Measurements from ENCODE around the gene SPC25.
"Not testable (repeated sequence)": the region's sequence is repeated elsewhere in the genome, so short reads cannot be mapped to it uniquely, and the experiment has no call there.

The SPC25 gene

GRCh38 chr2:168903888-168904287, 13.7 kb upstream of the SPC25 start:
- no peak for DNase-seq (ENCODE audit: low read depth, low spot score)

DNA sequence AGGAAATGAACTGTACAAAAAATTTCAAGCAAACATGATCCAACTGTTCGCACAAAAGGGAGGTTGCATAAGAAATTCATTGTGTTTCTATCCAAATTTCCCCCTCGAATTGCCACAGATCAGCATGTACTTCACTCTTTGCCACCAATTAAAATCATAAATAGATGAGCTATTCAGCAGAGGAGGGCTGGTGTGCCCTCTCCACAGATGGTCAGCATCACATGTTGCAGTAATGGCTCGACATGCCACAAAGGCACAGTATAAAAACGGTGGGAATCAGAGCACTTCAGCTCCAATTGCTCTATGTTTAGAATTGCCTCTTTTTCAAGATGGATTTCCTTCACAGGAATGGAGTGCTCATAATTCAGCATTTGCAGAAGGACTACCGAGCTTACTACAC, 10.8 kb upstream of the SPC25 start, which contains the start of gene G6PC2:
Gene G6PC2 (plus strand): TSS at position 289 of the 400 bp plus-strand sequence. CDS start 41 bp downstream, at position 330.
- DNase-seq (ENCODE audit: low read depth, low spot score): no peak

DNA sequence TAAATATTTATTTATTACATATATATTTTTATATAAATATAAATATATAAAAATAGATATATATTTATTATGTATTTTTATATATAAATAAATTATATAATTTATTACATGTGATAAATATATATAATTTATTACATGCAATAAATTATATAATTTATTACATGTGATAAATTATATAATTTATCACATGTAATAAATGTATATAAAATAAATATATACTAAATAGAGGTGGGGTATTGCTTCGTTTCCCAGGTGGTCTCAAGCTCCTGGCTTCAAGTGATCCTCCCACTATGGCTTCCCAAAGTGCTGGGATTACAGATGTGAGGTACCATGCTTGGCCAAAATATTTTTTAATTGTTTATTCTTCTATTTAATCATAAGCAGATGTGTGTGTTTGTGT, 7.2 kb upstream of the SPC25 start:
- no peak for DNase-seq (ENCODE audit: low read depth, low spot score)

GRCh38 chr2:168896783-168897182, 6.6 kb upstream of the SPC25 start:
- DNase-seq (ENCODE audit: low read depth, low spot score): no peak

DNA sequence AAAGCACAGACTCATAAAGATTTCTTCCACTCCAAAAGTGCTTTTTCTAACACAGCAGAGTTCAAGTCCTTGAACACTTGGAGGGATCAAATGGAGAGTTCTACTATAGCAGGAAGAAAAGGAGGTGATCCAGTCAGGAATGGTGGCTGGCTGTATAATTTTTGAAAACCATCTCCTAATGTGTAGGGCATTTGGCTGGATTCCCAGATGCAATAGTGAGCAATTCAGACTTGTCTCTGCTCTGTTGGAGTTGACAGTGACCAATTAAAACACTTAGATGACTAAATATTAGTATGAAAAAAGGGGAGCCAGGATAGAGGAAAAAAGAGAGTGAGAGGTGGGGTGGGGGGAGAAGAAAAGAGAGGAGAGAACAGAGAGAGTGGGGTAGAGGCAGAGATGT, 5.5 kb upstream of the SPC25 start:
- DNase-seq (ENCODE audit: low read depth, low spot score): no peak

DNA sequence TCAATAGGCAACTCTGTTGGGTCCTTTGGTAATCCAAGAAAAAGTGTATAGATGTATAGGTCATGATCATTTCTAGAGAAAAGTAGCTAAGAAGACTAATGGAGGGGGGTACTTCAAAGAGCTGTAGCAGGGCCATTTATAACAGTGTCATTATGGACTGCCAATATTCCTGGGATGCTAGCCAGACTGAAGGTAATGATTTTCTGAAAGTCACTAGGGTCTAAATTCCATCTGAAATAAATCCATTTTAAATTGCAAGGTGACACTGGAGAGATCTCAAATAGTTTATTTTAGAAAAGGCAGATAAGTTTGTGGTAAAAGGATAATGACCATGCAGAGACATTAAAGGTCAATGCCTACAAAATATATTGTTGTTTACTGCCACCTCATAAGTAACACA, 4.5 kb upstream of the SPC25 start:
- DNase-seq (ENCODE audit: low read depth, low spot score): no peak

DNA sequence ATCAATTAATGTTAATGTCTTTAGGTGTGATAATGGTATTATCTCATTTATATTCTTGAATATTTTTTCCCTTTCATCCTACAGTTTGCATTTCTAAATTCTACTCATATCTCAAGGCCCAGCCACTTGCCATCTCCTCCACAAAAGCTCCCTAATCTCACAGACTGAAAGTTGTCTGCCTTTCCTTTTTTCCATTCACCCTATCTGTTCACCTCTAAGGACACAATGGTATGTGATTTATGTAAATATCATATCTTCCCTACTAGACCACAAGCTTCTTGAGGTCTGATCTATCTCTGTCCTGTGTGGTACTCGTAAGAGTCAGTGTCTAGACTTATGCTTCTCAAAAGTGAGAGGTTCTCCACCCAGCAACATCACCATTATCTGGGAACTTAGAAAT, 3.9 kb upstream of the SPC25 start:
- no peak for DNase-seq (ENCODE audit: low read depth, low spot score)

- DNase-seq (ENCODE audit: low read depth, low spot score): no peak
Measured at GRCh38 chr2:168892327-168892726, 2.1 kb upstream of the SPC25 start.

DNA sequence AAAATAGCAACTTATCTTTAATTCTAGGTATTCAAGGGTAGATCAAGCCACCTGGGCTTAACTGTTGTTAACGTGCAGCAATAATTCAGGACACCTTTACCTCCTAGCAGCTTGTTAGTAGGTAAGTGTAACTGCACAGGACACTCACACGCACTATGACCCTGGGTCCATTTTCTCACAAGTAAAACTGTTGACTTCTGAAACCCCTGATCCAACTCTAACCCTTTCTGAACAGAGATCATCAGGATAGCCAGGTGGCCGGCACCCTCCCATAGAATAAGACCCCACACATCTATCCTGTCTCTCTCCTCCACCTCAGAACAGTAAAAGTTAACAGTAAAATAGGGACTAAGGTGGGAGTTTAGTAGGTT, 610 bp downstream of the SPC25 start:
- DNase-seq (ENCODE audit: low read depth, low spot score): no peak

- DNase-seq (ENCODE audit: low read depth, low spot score): no peak
Measured at GRCh38 chr2:168884975-168885374, 5.3 kb downstream of the SPC25 start.

DNA sequence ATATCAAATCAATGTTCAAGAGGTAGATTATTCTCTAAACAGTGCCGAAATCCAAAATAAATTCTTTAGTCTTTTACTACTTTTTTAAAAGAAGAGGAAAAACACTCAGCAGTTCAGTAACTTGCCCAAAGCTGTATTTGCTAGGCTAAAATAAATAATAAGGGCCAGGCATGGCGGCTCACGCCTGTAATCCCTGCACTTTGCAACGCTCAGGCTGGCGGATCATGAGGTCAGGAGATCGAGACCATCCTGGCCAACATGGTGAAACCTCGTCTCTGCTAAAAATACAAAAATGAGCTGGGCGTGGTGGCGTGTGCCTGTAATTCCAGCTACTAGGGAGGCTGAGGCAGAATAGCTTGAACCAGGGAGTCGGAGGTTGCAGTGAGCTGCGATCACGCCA, 8.1 kb downstream of the SPC25 start:
- not testable (repeated sequence) for DNase-seq (ENCODE audit: low read depth, low spot score)

DNA sequence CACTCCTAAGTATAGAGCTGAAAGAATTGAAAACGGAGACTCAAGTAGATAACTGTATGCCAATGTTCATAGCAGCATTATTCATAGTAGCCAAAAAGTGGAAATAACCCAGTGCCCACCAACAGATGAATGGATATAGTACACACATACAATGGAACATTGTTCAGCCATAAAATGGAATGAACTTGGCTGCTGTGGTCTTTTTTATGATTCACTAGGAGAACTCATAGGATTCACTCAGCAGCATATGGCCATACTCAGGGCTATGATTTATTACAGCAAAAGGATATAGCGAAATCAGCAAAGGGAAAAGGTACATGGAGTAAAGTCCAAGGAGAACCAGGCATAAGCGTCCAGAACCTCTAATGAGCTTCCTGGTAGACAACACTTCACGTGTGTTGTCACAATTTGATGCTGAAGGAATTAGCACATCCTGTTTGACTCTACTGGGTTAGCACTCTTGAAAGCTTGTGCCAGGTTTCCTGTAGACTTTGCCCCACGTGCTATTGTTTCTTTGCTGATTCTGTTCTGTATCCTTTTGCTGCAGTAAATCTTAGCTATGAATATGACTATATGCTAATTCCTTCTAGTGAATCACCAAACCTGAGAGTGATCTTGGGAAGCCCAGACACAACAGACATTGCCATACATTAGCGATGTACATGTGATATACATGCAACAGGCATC, 15.7 kb downstream of the SPC25 start:
- no peak for DNase-seq (ENCODE audit: low read depth, low spot score)

GRCh38 chr2:168870824-168871223, 19.4 kb downstream of the SPC25 start:
- not testable (repeated sequence) for DNase-seq (ENCODE audit: low read depth, low spot score)

GRCh38 chr2:168870369-168870768, 19.9 kb downstream of the SPC25 start:
- not testable (repeated sequence) for DNase-seq (ENCODE audit: low read depth, low spot score)

DNA sequence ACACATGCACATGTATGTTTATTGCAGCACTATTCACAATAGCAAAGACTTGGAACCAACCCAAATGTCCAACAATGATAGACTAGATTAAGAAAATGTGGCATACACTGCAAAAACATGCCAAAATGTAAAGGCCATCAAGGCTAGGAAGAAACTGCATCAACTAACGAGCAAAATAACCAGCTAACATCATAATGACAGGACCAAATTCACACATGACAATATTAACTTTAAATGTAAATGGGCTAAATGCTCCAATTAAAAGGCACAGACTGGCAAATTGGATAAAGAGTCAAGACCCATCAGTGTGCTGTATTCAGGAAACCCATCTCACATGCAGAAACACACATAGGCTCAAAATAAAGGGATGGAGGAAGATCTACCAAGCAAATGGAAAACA, 23.1 kb downstream of the SPC25 start:
- not testable (repeated sequence) for DNase-seq (ENCODE audit: low read depth, low spot score)

DNA sequence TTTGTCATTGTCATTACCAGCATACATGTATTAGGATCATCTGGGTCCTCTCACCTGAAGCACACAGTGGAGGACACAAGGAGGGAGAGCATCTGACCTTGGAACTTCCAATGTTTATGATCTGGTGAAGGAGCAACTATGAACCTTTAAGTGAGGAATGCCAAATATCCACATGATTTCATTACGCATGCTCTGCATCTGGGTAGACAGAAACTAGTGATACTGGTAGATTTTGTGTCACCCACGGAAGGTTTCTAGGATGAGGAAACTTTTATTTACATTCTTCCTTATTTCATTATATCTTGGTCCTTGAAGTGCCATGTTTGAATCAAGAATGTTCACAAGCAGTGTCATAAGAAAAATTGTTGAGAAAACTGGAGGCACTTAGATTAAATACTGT, 32.1 kb downstream of the SPC25 start:
- DNase-seq (ENCODE audit: low read depth, low spot score): no peak

DNA sequence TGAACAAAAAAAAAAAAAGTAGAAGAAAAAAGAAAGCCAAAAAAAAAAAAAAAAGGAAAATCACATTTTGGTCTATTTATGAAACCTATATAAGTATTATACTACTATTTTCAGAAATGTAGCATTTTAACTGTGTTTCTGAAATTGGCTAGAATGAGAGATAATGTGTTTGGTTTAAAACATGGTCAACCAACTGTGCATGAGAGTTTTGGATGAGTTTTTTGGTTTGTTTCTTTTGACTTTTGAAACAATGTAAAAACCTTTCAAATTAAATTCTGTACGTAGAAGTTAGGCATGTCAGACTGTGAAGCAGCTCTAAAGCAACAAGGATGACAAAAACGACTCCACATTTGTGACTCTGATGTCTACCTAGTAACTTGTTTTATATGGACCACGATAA, 34.6 kb downstream of the SPC25 start:
- no peak for DNase-seq (ENCODE audit: low read depth, low spot score)

DNA sequence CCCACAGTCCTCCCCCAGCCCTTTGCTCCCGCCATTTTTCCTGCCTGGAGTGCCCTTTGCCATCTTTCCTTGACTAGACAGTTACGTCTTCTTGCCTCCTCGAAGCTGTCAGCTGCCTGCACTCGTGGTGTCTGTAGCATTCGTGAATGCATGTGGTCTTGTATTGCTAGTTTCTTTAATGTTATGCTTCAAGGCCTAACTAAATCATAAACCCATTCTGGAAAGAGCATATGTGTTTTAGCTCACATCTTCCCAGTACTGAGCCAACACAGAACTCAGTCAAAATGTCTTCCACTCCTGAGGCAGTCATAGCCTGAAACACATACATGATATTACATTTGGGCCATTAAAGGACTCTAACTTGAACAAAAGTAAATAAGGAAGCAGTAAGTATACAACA, 35.6 kb downstream of the SPC25 start:
- no peak for DNase-seq (ENCODE audit: low read depth, low spot score)

- no peak for DNase-seq (ENCODE audit: low read depth, low spot score)
Measured at GRCh38 chr2:168853471-168853870, 36.8 kb downstream of the SPC25 start.

- DNase-seq (ENCODE audit: low read depth, low spot score): no peak
Measured at GRCh38 chr2:168852481-168852880, 37.7 kb downstream of the SPC25 start.

DNA sequence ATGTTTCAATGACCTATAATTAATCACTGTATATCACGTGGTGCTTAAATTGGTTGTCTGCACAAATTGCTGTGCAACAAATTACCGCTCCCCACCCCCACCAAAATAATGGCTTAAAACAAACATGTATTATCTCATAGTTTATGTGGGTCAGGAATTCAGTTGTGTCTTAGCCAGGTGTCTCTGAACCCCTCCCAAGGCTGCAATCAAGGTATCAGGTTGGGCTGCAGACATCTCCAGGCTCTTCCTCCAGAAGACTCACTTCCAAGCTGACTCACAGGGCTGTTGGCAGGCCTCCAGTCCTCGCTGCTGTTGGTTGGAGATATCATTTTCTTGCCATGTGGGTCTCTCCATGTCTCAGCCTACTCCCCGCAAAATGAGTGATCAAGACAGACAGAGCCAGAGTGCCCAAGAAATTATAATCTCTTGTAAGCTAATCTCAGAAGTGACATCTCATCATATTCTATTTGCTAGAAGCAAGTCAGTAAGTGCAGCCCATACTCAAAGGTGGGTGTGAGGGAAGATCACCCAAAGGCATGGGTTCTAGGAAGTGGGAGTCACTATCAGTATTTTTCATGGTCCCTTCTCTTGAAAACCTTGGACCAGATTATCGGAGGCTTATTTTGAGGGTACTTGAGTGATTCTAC, 38.4 kb downstream of the SPC25 start:
- DNase-seq (ENCODE audit: low read depth, low spot score): no peak

DNA sequence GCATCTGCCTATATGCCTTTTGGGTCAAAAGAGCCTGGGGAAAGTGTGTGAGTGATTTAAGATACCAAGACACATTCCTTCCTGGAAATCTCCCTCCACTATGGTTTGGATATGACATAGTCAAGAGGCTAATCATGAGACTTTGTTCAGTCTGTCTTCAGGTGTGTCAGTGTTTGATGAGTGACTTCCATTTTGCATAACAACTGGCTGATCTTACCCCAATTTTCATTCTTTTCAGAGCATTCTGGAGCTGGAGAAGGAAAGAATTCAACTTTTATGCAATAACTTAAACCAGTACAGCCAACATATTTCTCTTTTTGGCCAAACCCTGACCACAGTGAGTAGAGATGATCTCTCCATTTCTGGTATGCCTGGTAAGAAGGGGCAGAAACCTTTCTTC, 39.4 kb downstream of the SPC25 start:
- DNase-seq (ENCODE audit: low read depth, low spot score): no peak

DNA sequence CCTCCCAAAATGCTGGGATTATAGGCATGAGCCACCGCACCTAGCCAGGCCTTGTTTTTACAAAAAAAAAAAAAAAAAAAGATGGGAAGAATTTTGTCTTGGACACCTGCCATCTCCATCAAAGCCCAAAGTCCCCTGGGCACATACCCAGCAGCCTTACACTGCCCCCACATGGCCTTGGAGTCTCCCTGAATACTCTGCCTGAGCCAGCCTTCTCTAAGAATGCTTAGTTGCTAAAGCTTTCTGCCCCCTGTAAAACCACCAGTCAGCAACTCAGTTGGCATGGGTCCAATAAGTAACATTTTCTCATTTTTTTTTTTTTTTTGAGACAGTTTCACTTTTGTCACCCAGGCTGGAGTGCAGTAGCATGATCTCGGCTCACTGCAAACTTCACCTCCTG, 40.6 kb downstream of the SPC25 start:
- DNase-seq (ENCODE audit: low read depth, low spot score): peak; percentile 21

DNA sequence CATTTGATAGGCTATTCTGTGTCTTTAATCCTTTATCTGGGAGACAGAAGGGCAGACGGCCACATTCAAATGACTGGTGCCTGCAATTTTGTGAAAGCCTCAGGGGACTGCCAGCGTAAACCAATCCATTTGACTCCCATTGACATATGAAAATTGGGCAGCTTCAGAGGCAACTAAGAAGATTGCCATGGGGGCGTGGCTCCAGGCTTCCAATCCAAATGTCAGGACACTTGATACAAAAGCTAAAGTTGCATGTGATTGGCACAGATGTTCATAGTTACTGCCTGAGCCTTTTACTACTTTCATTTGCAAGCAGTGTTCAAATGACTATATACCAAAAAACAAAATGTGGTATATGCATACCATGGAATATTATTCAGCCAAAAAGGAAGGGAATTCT, 42.0 kb downstream of the SPC25 start:
- peak; percentile 5 for DNase-seq (ENCODE audit: low read depth, low spot score)
